AG10803 (cell line): ENCODE measurements around the gene AARSD1.

Experiments
- DNase-seq: peaks from one replicate; pipeline ENCODE4 v3.0.0; 2010; ENCODE audit warnings: low read depth
- H3K4me3 ChIP-seq: 2 replicates; pipeline ENCODE4 v1.5.1; 2011; ENCODE audit warnings: mild to moderate bottlenecking, low read length, control low read depth
- CTCF ChIP-seq: conservative IDR thresholded peaks from 2 replicates; pipeline ENCODE4 v1.5.1; 2011; ENCODE audit warnings: mild to moderate bottlenecking, low read length, control low read depth, inconsistent platforms

AARSD1 gene

GRCh38 chr17:42904110-42904469 lies 60.2 kb downstream of the AARSD1 start:
- no peak for TF ChIP-seq CTCF
- no peak for DNase-seq
- H3K4me3 ChIP-seq, result no peak overlapping the region

- TF ChIP-seq CTCF, result no peak
- H3K4me3 ChIP-seq, result no peak overlapping the region
- DNase-seq, result no peak
Measured at GRCh38 chr17:42901535-42902229, 62.6 kb downstream of the AARSD1 start.
